ENCODE measurements around the gene ZCCHC17. TPM values are rescaled to one million over a fixed set of nuclear protein-coding genes. Genes with fewer than 3 reads are reported as not detected.

ZCCHC17 gene
- total RNA-seq, 1 experiment from 2014 or later: 24.1 TPM

DNA sequence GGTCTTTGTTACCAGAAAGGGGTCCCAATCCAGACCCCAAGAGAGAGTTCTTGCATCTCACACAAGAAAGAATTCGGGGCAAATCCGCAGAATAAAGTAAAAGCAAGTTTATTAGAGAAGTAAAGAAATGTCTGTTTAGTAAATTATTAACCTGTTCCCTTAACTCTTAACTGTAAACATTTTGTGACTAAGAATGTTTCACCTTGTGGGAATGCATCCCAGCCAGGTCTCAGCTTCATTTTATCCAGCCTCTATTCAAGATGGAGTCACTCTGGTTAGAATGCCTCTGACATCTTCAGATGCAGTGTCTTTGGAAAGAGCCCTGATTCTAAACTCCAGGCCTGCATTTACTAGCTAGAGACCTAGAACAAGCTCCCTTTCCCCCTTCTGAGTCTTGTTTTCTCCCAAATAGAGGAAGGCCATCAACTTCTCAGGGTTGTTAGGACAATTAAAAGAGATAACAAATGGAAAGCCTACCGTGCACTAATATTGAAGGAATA lies 80.6 kb downstream of the ZCCHC17 start:
- no peak overlapping the region for H3K4me3 Mint-ChIP-seq (ENCODE audit: unreplicated experiment)
- TF ChIP-seq, protein P1, sequence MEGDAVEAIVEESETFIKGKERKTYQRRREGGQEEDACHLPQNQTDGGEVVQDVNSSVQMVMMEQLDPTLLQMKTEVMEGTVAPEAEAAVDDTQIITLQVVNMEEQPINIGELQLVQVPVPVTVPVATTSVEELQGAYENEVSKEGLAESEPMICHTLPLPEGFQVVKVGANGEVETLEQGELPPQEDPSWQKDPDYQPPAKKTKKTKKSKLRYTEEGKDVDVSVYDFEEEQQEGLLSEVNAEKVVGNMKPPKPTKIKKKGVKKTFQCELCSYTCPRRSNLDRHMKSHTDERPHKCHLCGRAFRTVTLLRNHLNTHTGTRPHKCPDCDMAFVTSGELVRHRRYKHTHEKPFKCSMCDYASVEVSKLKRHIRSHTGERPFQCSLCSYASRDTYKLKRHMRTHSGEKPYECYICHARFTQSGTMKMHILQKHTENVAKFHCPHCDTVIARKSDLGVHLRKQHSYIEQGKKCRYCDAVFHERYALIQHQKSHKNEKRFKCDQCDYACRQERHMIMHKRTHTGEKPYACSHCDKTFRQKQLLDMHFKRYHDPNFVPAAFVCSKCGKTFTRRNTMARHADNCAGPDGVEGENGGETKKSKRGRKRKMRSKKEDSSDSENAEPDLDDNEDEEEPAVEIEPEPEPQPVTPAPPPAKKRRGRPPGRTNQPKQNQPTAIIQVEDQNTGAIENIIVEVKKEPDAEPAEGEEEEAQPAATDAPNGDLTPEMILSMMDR (IDR thresholded peaks at IDR 0.05; ENCODE audit: insufficient read depth in 1 of 2, low read depth in 1 of 2, low read length in 1 of 2, severe bottlenecking in 1 of 2, unreplicated experiment in 1 of 2): no peak

DNA sequence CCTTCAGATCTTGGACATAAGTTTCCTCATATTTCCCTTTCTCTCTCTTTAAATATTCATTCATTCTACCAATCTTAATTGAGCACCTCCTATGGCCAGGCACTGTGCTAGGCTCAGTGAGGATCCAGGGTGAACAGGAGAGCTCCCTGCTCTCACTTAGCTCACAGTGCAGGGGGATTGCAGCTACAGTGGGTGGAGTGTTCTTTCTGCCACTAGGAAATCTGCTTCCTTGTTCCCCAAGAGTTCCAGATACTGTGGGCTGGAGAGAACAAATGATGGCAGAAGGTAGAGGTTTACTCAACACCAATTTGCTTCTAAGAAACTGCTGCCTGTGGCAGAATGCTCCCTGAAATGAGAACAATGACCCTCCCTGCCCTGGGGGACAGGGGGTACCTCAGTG lies 81.2 kb downstream of the ZCCHC17 start:
- intact Hi-C loops (cut with micrococcal nuclease; ENCODE audit: unreplicated experiment): no loop called here
- H3K4me3 Mint-ChIP-seq (ENCODE audit: unreplicated experiment): no peak overlapping the region

More for the DNA sequence above, 80.6 kb downstream of the ZCCHC17 start:
- no peaks in the 10 kb centered on the region for H3K27me3 ChIP-seq (replicated peaks; ENCODE audit: control insufficient read depth, insufficient read depth, low read length)
- no peaks in the 10 kb centered on the region for H3K36me3 ChIP-seq (ENCODE audit: control insufficient read depth, insufficient read depth, low read length)
- H3K4me1 Mint-ChIP-seq (ENCODE audit: low read depth, unreplicated experiment): peaks cover 9% of the 10 kb centered on the region
- BruUV-seq (replicated peaks): no TSS peak
- no peak overlapping the region for H3K27ac Mint-ChIP-seq (ENCODE audit: unreplicated experiment)
- no peaks in the 10 kb centered on the region for H3K27me3 Mint-ChIP-seq (ENCODE audit: insufficient read depth, unreplicated experiment)
- H3K4me3 ChIP-seq (ENCODE audit: low read depth, low read length): no peak overlapping the region
- H3K36me3 Mint-ChIP-seq (ENCODE audit: insufficient read depth, unreplicated experiment): peaks cover 11% of the 10 kb centered on the region
- no peaks in the 10 kb centered on the region for H3K9me3 ChIP-seq
- no peak for DNase-seq
- H3K9me3 Mint-ChIP-seq (ENCODE audit: unreplicated experiment): no peaks in the 10 kb centered on the region
- H3K4me1 ChIP-seq: peaks cover 19% of the 10 kb centered on the region
- POLR2A ChIA-PET: no interaction called here
- CTCF ChIA-PET: no interaction called here
- intact Hi-C loops (cut with micrococcal nuclease; ENCODE audit: unreplicated experiment): no loop called here

DNA sequence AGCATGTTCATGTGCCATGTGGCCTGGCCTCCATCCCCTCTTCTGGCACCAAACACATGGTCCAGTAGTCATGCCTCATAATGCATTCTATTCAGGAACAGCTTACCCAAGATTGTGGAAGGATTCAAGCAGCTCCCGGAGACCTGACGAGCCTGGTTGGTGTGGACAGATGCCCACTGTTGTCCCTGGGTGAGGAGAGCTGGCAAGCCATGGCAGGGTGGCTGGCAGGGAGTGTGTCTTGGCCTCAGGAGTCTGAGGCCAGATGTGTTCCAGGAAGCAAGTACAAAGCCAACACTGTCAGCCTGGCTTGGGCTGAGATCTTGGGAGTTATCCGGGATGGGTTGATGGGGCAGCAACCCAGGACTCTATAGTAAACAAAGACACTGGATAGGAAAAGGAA lies 83.3 kb downstream of the ZCCHC17 start:
- H3K9me3 Mint-ChIP-seq (ENCODE audit: unreplicated experiment): no peaks in the 10 kb centered on the region
- no peak overlapping the region for H3K4me3 ChIP-seq (ENCODE audit: low read depth, low read length)
- no peaks in the 10 kb centered on the region for H3K27me3 ChIP-seq (replicated peaks; ENCODE audit: control insufficient read depth, insufficient read depth, low read length)
- peak overlapping the region; percentile 58 for H3K27ac Mint-ChIP-seq (ENCODE audit: unreplicated experiment)
- POLR2A ChIA-PET: no interaction called here
- H3K4me3 Mint-ChIP-seq (ENCODE audit: unreplicated experiment): no peak overlapping the region
- intact Hi-C loops (cut with micrococcal nuclease; ENCODE audit: unreplicated experiment): no loop called here
- H3K9me3 ChIP-seq: no peaks in the 10 kb centered on the region
- CTCF ChIA-PET: no interaction called here
- no peak for DNase-seq
- H3K4me1 Mint-ChIP-seq (ENCODE audit: low read depth, unreplicated experiment): peaks cover 5% of the 10 kb centered on the region
- H3K27me3 Mint-ChIP-seq (ENCODE audit: insufficient read depth, unreplicated experiment): no peaks in the 10 kb centered on the region
- H3K4me1 ChIP-seq: peaks cover 4% of the 10 kb centered on the region; the same call in 1 of the 2 replicates
- no peaks in the 10 kb centered on the region for H3K36me3 ChIP-seq (ENCODE audit: control insufficient read depth, insufficient read depth, low read length)
- peaks cover 6% of the 10 kb centered on the region for H3K36me3 Mint-ChIP-seq (ENCODE audit: insufficient read depth, unreplicated experiment)
- TF ChIP-seq, protein P1 (IDR thresholded peaks at IDR 0.05; ENCODE audit: insufficient read depth in 1 of 2, low read depth in 1 of 2, low read length in 1 of 2, severe bottlenecking in 1 of 2, unreplicated experiment in 1 of 2): no peak
- BruUV-seq (replicated peaks): no TSS peak

More for the DNA sequence above, 81.2 kb downstream of the ZCCHC17 start:
- no peak overlapping the region for H3K4me3 ChIP-seq (ENCODE audit: low read depth, low read length)
- no peak overlapping the region for H3K27ac Mint-ChIP-seq (ENCODE audit: unreplicated experiment)
- no TSS peak for BruUV-seq (replicated peaks)
- TF ChIP-seq, protein P1 (IDR thresholded peaks at IDR 0.05; ENCODE audit: insufficient read depth in 1 of 2, low read depth in 1 of 2, low read length in 1 of 2, severe bottlenecking in 1 of 2, unreplicated experiment in 1 of 2): no peak
- no peak for DNase-seq
- ChIA-PET CTCF (no interaction called here), POLR2A (no interaction called here)
- H3K4me1 Mint-ChIP-seq (ENCODE audit: low read depth, unreplicated experiment): peaks cover 5% of the 10 kb centered on the region
- no peaks in the 10 kb centered on the region for H3K36me3 ChIP-seq (ENCODE audit: control insufficient read depth, insufficient read depth, low read length)
- no peaks in the 10 kb centered on the region for H3K9me3 ChIP-seq
- no peaks in the 10 kb centered on the region for H3K27me3 ChIP-seq (replicated peaks; ENCODE audit: control insufficient read depth, insufficient read depth, low read length)
- peaks cover 14% of the 10 kb centered on the region for H3K4me1 ChIP-seq
- H3K9me3 Mint-ChIP-seq (ENCODE audit: unreplicated experiment): no peaks in the 10 kb centered on the region
- peaks cover 6% of the 10 kb centered on the region for H3K36me3 Mint-ChIP-seq (ENCODE audit: insufficient read depth, unreplicated experiment)
- H3K27me3 Mint-ChIP-seq (ENCODE audit: insufficient read depth, unreplicated experiment): no peaks in the 10 kb centered on the region

Measured in Caco-2 (cell line).